Nephron (organoid): Measurements from ENCODE around the gene HS3ST2.

Experiments
- H3K27ac Mint-ChIP-seq, 3 experiments: 2 replicates each; pipeline ENCODE4 v1.8.0; 2020; ENCODE audit warnings: mixed read lengths in 3 of 3, mild to moderate bottlenecking in 2 of 3, moderate library complexity in 1 of 3
- H3K27me3 Mint-ChIP-seq: 2 replicates; pipeline ENCODE4 v1.8.0; 2021; ENCODE audit warnings: low read depth, mild to moderate bottlenecking, moderate library complexity, mixed read lengths
- H3K36me3 Mint-ChIP-seq: 2 replicates; pipeline ENCODE4 v1.8.0; 2020; ENCODE audit warnings: low read depth, mixed read lengths
- H3K4me1 Mint-ChIP-seq: 2 replicates; pipeline ENCODE4 v1.8.0; 2020; ENCODE audit warnings: mixed read lengths
- H3K4me3 Mint-ChIP-seq, 3 experiments: 2 replicates each; pipeline ENCODE4 v1.8.0; 2020; ENCODE audit warnings: mild to moderate bottlenecking in 3 of 3, mixed read lengths in 3 of 3, moderate library complexity in 2 of 3
- H3K9me3 Mint-ChIP-seq: 2 replicates; pipeline ENCODE4 v1.8.0; 2020; ENCODE audit warnings: mixed read lengths
- TF ChIP-seq, protein P1 (sequence below), 3 experiments: fragments of 200-600 bp; sonication (generic); IDR thresholded peaks; one replicate each; pipeline ENCODE4 v1.5.0; 2021; ENCODE audit warnings: antibody characterized with exemption in 3 of 3; ENCODE audit not compliant: unreplicated experiment in 3 of 3

HS3ST2 gene

GRCh38 chr16:22871861-22872260, 57.9 kb downstream of the HS3ST2 start:
- H3K4me1 Mint-ChIP-seq = no peaks in the 10 kb centered on the region
- H3K4me3 Mint-ChIP-seq = no peak overlapping the region
- no peaks in the 10 kb centered on the region for H3K9me3 Mint-ChIP-seq
- H3K36me3 Mint-ChIP-seq = no peaks in the 10 kb centered on the region
- peaks cover 4% of the 10 kb centered on the region for H3K27me3 Mint-ChIP-seq
- H3K27ac Mint-ChIP-seq = no peak overlapping the region
- TF ChIP-seq, protein P1, sequence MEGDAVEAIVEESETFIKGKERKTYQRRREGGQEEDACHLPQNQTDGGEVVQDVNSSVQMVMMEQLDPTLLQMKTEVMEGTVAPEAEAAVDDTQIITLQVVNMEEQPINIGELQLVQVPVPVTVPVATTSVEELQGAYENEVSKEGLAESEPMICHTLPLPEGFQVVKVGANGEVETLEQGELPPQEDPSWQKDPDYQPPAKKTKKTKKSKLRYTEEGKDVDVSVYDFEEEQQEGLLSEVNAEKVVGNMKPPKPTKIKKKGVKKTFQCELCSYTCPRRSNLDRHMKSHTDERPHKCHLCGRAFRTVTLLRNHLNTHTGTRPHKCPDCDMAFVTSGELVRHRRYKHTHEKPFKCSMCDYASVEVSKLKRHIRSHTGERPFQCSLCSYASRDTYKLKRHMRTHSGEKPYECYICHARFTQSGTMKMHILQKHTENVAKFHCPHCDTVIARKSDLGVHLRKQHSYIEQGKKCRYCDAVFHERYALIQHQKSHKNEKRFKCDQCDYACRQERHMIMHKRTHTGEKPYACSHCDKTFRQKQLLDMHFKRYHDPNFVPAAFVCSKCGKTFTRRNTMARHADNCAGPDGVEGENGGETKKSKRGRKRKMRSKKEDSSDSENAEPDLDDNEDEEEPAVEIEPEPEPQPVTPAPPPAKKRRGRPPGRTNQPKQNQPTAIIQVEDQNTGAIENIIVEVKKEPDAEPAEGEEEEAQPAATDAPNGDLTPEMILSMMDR (IDR thresholded peaks at IDR 0.05; ENCODE audit: unreplicated experiment in 3 of 3) = no peak

GRCh38 chr16:22874394-22874793, 60.4 kb downstream of the HS3ST2 start:
- Mint-ChIP-seq H3K4me1 (no peaks in the 10 kb centered on the region), H3K9me3 (no peaks in the 10 kb centered on the region), H3K27ac (no peak overlapping the region), H3K27me3 (peaks cover 12% of the 10 kb centered on the region), H3K4me3 (no peak overlapping the region), H3K36me3 (no peaks in the 10 kb centered on the region)
- TF ChIP-seq, protein P1 (IDR thresholded peaks at IDR 0.05; ENCODE audit: unreplicated experiment in 3 of 3) = no peak

DNA sequence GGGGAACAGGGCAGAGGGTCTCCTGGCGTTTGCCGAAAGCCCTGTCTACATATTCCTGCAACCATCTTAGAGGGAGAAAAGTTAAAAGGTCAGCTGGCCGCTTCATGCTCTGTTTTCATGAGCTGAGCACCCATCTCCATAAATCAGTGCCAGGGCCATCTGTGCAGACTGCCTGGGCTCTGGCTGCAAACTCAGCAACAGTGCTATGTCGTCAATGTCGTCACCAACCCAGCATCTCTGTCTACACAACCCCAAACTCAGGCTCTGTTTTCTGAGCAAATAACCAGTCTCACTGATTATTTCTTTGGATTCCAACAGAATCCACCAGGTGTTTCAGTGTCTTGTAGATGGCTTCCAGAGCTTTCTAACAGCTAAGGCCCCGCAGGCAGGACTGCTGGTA, 65.0 kb downstream of the HS3ST2 start:
- Mint-ChIP-seq H3K27ac (no peak overlapping the region), H3K27me3 (peaks cover 14% of the 10 kb centered on the region), H3K9me3 (no peaks in the 10 kb centered on the region), H3K4me3 (no peak overlapping the region), H3K36me3 (no peaks in the 10 kb centered on the region), H3K4me1 (no peaks in the 10 kb centered on the region)
- TF ChIP-seq, protein P1 (IDR thresholded peaks at IDR 0.05; ENCODE audit: unreplicated experiment in 3 of 3) = no peak

GRCh38 chr16:22879466-22879865, 65.5 kb downstream of the HS3ST2 start:
- Mint-ChIP-seq H3K27me3 (peaks cover 14% of the 10 kb centered on the region), H3K36me3 (no peaks in the 10 kb centered on the region), H3K27ac (no peak overlapping the region), H3K4me3 (no peak overlapping the region), H3K4me1 (no peaks in the 10 kb centered on the region), H3K9me3 (no peaks in the 10 kb centered on the region)
- TF ChIP-seq, protein P1 (IDR thresholded peaks at IDR 0.05; ENCODE audit: unreplicated experiment in 3 of 3) = no peak

GRCh38 chr16:22882981-22883380, 69.0 kb downstream of the HS3ST2 start:
- Mint-ChIP-seq H3K27me3 (peaks cover 21% of the 10 kb centered on the region), H3K36me3 (no peaks in the 10 kb centered on the region), H3K9me3 (no peaks in the 10 kb centered on the region), H3K4me1 (no peaks in the 10 kb centered on the region), H3K27ac (no peak overlapping the region), H3K4me3 (no peak overlapping the region)
- TF ChIP-seq, protein P1 (IDR thresholded peaks at IDR 0.05; ENCODE audit: unreplicated experiment in 3 of 3) = no peak

DNA sequence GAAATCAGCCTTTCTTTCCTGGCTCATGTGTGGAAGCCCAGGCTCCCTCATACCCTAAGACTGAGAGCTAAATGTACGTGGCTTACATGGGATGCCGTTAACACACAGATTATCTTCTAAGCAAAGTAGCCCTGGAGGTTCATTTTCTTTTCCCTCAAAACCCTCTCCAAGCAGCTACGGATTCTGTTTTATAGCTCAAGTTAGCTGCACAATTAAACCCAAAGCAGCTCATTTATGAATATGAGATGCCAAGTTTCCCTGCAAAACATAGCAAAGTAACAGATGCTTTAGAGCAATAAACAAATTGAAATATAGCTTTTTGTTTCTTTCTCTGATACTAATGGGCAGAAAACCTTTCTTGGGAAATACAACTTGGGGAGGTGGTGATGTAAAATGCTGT, 72.0 kb downstream of the HS3ST2 start:
- no peaks in the 10 kb centered on the region for H3K4me1 Mint-ChIP-seq
- TF ChIP-seq, protein P1 (IDR thresholded peaks at IDR 0.05; ENCODE audit: unreplicated experiment in 3 of 3) = no peak
- peaks cover 20% of the 10 kb centered on the region for H3K27me3 Mint-ChIP-seq
- no peaks in the 10 kb centered on the region for H3K36me3 Mint-ChIP-seq
- H3K4me3 Mint-ChIP-seq = no peak overlapping the region
- no peak overlapping the region for H3K27ac Mint-ChIP-seq
- no peaks in the 10 kb centered on the region for H3K9me3 Mint-ChIP-seq
